ELF-1 (cell line): ENCODE data around the gene TFF1.

Source experiments
- DNase-seq: peaks from one replicate; pipeline ENCODE4 v3.0.0-alpha.2; 2016; ENCODE audit warnings: low read depth, low spot score

TFF1 gene

GRCh38 chr21:42382915-42383314, 16.6 kb upstream of the TFF1 start:
- DNase-seq: no peak

- peak; percentile 67 for DNase-seq
Observed at GRCh38 chr21:42381347-42381984, 15.1 kb upstream of the TFF1 start.

GRCh38 chr21:42379426-42380215, 13.3 kb upstream of the TFF1 start:
- no peak for DNase-seq

GRCh38 chr21:42378418-42378817, 12.1 kb upstream of the TFF1 start:
- DNase-seq: no peak

- DNase-seq: no peak
Observed at GRCh38 chr21:42377951-42378340, 11.6 kb upstream of the TFF1 start.

GRCh38 chr21:42377211-42377950, 11.0 kb upstream of the TFF1 start:
- DNase-seq: no peak

GRCh38 chr21:42376338-42376982, 10.1 kb upstream of the TFF1 start:
- DNase-seq: no peak

- DNase-seq: no peak
Observed at GRCh38 chr21:42375966-42376337, 9.6 kb upstream of the TFF1 start.

GRCh38 chr21:42375506-42375905, 9.2 kb upstream of the TFF1 start:
- DNase-seq: no peak

GRCh38 chr21:42374864-42375499, 8.6 kb upstream of the TFF1 start:
- DNase-seq: no peak

- no peak for DNase-seq
Observed at GRCh38 chr21:42374457-42374856, 8.1 kb upstream of the TFF1 start.

GRCh38 chr21:42373908-42374455, 7.6 kb upstream of the TFF1 start:
- no peak for DNase-seq

- DNase-seq: no peak
Observed at GRCh38 chr21:42373196-42373907, 7.0 kb upstream of the TFF1 start.

GRCh38 chr21:42370894-42371654, 4.7 kb upstream of the TFF1 start:
- DNase-seq: no peak

GRCh38 chr21:42369821-42370220, 3.5 kb upstream of the TFF1 start:
- no peak for DNase-seq

GRCh38 chr21:42367367-42368165, 1.2 kb upstream of the TFF1 start:
- no peak for DNase-seq

GRCh38 chr21:42365770-42366169, 565 bp downstream of the TFF1 start:
- no peak for DNase-seq

- DNase-seq: peak; percentile 32
Observed at GRCh38 chr21:42364304-42364865, 1.9 kb downstream of the TFF1 start.

- DNase-seq: no peak
Observed at GRCh38 chr21:42363312-42363711, 3.0 kb downstream of the TFF1 start.
